ENCODE data around the gene ATG4B.
A peak's percentile ranks its signal among the peaks of the same experiment; 100 is the strongest.

The ATG4B gene

GRCh38 chr2:241636182-241637017 lies 1.1 kb upstream of the ATG4B start:
- no peak for TF ChIP-seq FOXM1 (IDR thresholded peaks at IDR 0.05; ENCODE audit: borderline replicate concordance, low read depth)
- TF ChIP-seq MAX (IDR thresholded peaks at IDR 0.05): peak; percentile 70
- 0 out of 2 replicates have a peak, but pooled peaks have one; percentile 10 for TF ChIP-seq ZBTB7A (IDR thresholded peaks at IDR 0.05; ENCODE audit: low read depth)
- no peak for TF ChIP-seq YY1 (IDR thresholded peaks at IDR 0.05; ENCODE audit: low read depth)
- no peak for TF ChIP-seq CREB1 (IDR thresholded peaks at IDR 0.05; ENCODE audit: low read depth)
- TF ChIP-seq TCF12 (IDR thresholded peaks at IDR 0.05; ENCODE audit: low read depth): no peak
- TF ChIP-seq REST (IDR thresholded peaks at IDR 0.05; ENCODE audit: low read depth): no peak
- no peak for TF ChIP-seq TEAD4 (IDR thresholded peaks at IDR 0.05)

GRCh38 chr2:241637795-241638660 lies 535 bp downstream of the ATG4B start:
- TF ChIP-seq YY1 (IDR thresholded peaks at IDR 0.05; ENCODE audit: low read depth) (no peak), CEBPB (IDR thresholded peaks at IDR 0.05) (no peak), TAF1 (IDR thresholded peaks at IDR 0.05; ENCODE audit: low read depth) (no peak), NFIC (IDR thresholded peaks at IDR 0.05) (no peak), TCF12 (IDR thresholded peaks at IDR 0.05; ENCODE audit: low read depth) (no peak), MAX (IDR thresholded peaks at IDR 0.05) (no peak), TEAD4 (IDR thresholded peaks at IDR 0.05) (no peak), RAD21 (IDR thresholded peaks at IDR 0.05; ENCODE audit: low read depth) (no peak), USF1 (IDR thresholded peaks at IDR 0.05) (no peak), EGR1 (IDR thresholded peaks at IDR 0.05) (no peak), REST (IDR thresholded peaks at IDR 0.05; ENCODE audit: low read depth) (no peak), CREB1 (IDR thresholded peaks at IDR 0.05; ENCODE audit: low read depth) (no peak), ZBTB7A (IDR thresholded peaks at IDR 0.05; ENCODE audit: low read depth) (no peak), EP300 (IDR thresholded peaks at IDR 0.05; ENCODE audit: borderline replicate concordance) (no peak), FOXM1 (IDR thresholded peaks at IDR 0.05; ENCODE audit: borderline replicate concordance, low read depth) (no peak)

GRCh38 chr2:241638940-241639339 lies 1.4 kb downstream of the ATG4B start:
- TF ChIP-seq EGR1 (IDR thresholded peaks at IDR 0.05) (no peak), TEAD4 (IDR thresholded peaks at IDR 0.05) (no peak), REST (IDR thresholded peaks at IDR 0.05; ENCODE audit: low read depth) (no peak), TCF12 (IDR thresholded peaks at IDR 0.05; ENCODE audit: low read depth) (no peak), NFIC (IDR thresholded peaks at IDR 0.05) (no peak), ZBTB7A (IDR thresholded peaks at IDR 0.05; ENCODE audit: low read depth) (no peak), CEBPB (IDR thresholded peaks at IDR 0.05) (no peak), CREB1 (IDR thresholded peaks at IDR 0.05; ENCODE audit: low read depth) (no peak), TAF1 (IDR thresholded peaks at IDR 0.05; ENCODE audit: low read depth) (no peak), USF1 (IDR thresholded peaks at IDR 0.05) (no peak), RAD21 (IDR thresholded peaks at IDR 0.05; ENCODE audit: low read depth) (no peak), FOXM1 (IDR thresholded peaks at IDR 0.05; ENCODE audit: borderline replicate concordance, low read depth) (no peak), YY1 (IDR thresholded peaks at IDR 0.05; ENCODE audit: low read depth) (no peak), MAX (IDR thresholded peaks at IDR 0.05) (no peak), EP300 (IDR thresholded peaks at IDR 0.05; ENCODE audit: borderline replicate concordance) (no peak)
